GM12872 (cell line): ENCODE data around the gene ADNP.

Experiments used
- CTCF ChIP-seq: IDR thresholded peaks from 3 replicates; pipeline ENCODE4 v1.5.1; 2011; ENCODE audit warnings: low read depth, mild to moderate bottlenecking, low read length, moderate library complexity; ENCODE audit not compliant: insufficient read depth

The ADNP gene

GRCh38 chr20:50874758-50875665 lies 56.2 kb downstream of the ADNP start:
- TF ChIP-seq CTCF, result no peak

GRCh38 chr20:50874111-50874757 lies 57.0 kb downstream of the ADNP start:
- TF ChIP-seq CTCF, result no peak

- TF ChIP-seq CTCF, result no peak
Measured at GRCh38 chr20:50873585-50873984, 57.7 kb downstream of the ADNP start.

GRCh38 chr20:50872560-50873425 lies 58.4 kb downstream of the ADNP start:
- no peak for TF ChIP-seq CTCF

- TF ChIP-seq CTCF, result no peak
Measured at GRCh38 chr20:50870561-50871161, 60.6 kb downstream of the ADNP start.

GRCh38 chr20:50868509-50869495 lies 62.4 kb downstream of the ADNP start:
- no peak for TF ChIP-seq CTCF
